MG63 (cell line): Measurements from ENCODE around the gene VRK2. TPM values are rescaled to one million over a fixed set of nuclear protein-coding genes. Genes with fewer than 3 reads are reported as not detected.

Experiments used
- total RNA-seq: library from RNA; depleted of rRNA; stranded (reverse); fragments of >200 nt; shearing (Covaris generic); gene quantifications from 2 replicates; pipeline ENCODE4 v1.2.3, GENCODE V29; 2014; ENCODE audit warnings: low replicate concordance; rRNA removed

VRK2 gene
- total RNA-seq, 1 experiment from 2014 or later: 24.9 TPM

Other genes starting within 250 kb of the VRK2 start
- gene FANCL, start 194.5 kb downstream of the VRK2 start, total RNA-seq: 21.4 and 25.9 TPM in 2 replicates